Astrocyte (in vitro differentiated cells and primary cell): ENCODE results near the gene EMID1. TPM values are rescaled to one million over a fixed set of nuclear protein-coding genes. Genes with fewer than 3 reads are reported as not detected.

Experiments
- DNase-seq: peaks from one replicate; pipeline ENCODE4 v3.0.0-alpha.2; 2010; ENCODE audit warnings: low read depth
- FAIRE-seq: peaks from 2 replicates; lab custom pipeline; 2011; peaks lifted over from hg19 to GRCh38; lab: Jason Lieb, UNC
- H2AFZ ChIP-seq: 2 replicates; pipeline ENCODE4 v1.6.0; 2012; ENCODE audit warnings: low read depth, low read length, inconsistent platforms
- H3K27ac ChIP-seq: 2 replicates; pipeline ENCODE4 v1.5.1; 2011; ENCODE audit warnings: low read depth, low read length, inconsistent platforms
- H3K27me3 ChIP-seq: 2 replicates; pipeline ENCODE4 v1.6.0; 2011; ENCODE audit warnings: low read length, inconsistent platforms; ENCODE audit not compliant: insufficient read depth
- H3K36me3 ChIP-seq: 2 replicates; pipeline ENCODE4 v1.5.1; 2011; ENCODE audit warnings: low read length, inconsistent platforms; ENCODE audit not compliant: insufficient read depth
- H3K4me1 ChIP-seq: 2 replicates; pipeline ENCODE4 v1.5.1; 2011; ENCODE audit warnings: low read length, inconsistent platforms; ENCODE audit not compliant: insufficient read depth
- H3K4me2 ChIP-seq: 2 replicates; pipeline ENCODE4 v1.6.0; 2012; ENCODE audit warnings: low read length, inconsistent platforms
- H3K4me3 ChIP-seq: 2 replicates; pipeline ENCODE4 v1.5.1; 2011; ENCODE audit warnings: low read depth, mild to moderate bottlenecking, low read length, inconsistent platforms; ENCODE audit not compliant: insufficient read depth
- H3K79me2 ChIP-seq: 2 replicates; pipeline ENCODE4 v1.6.0; 2012; ENCODE audit warnings: mild to moderate bottlenecking, low read length, inconsistent platforms; ENCODE audit not compliant: insufficient read depth
- H3K9ac ChIP-seq: 2 replicates; pipeline ENCODE4 v1.6.0; 2012; ENCODE audit warnings: mild to moderate bottlenecking, low read length, inconsistent platforms
- H3K9me3 ChIP-seq: 2 replicates; pipeline ENCODE4 v1.5.1; 2012; ENCODE audit warnings: low read depth, mild to moderate bottlenecking, low read length, inconsistent platforms; ENCODE audit not compliant: insufficient read depth
- H4K20me1 ChIP-seq: 2 replicates; pipeline ENCODE4 v1.6.0; 2012; ENCODE audit warnings: low read length, inconsistent platforms; ENCODE audit not compliant: insufficient read depth
- H3K27ac Mint-ChIP-seq: one replicate; pipeline ENCODE4 v1.8.0; 2021; ENCODE audit warnings: mild to moderate bottlenecking, mixed read lengths; ENCODE audit not compliant: unreplicated experiment
- H3K27me3 Mint-ChIP-seq: one replicate; pipeline ENCODE4 v1.8.0; 2021; ENCODE audit warnings: low read depth, mixed read lengths; ENCODE audit not compliant: unreplicated experiment
- H3K36me3 Mint-ChIP-seq: one replicate; pipeline ENCODE4 v1.8.0; 2021; ENCODE audit warnings: low read depth, mixed read lengths; ENCODE audit not compliant: unreplicated experiment
- H3K4me1 Mint-ChIP-seq: one replicate; pipeline ENCODE4 v1.8.0; 2021; ENCODE audit warnings: low read depth, mixed read lengths; ENCODE audit not compliant: unreplicated experiment
- H3K4me3 Mint-ChIP-seq: one replicate; pipeline ENCODE4 v1.8.0; 2021; ENCODE audit warnings: mild to moderate bottlenecking, moderate library complexity, mixed read lengths; ENCODE audit not compliant: unreplicated experiment
- H3K9me3 Mint-ChIP-seq: one replicate; pipeline ENCODE4 v1.8.0; 2021; ENCODE audit warnings: mild to moderate bottlenecking, mixed read lengths; ENCODE audit not compliant: unreplicated experiment
- CTCF ChIP-seq: IDR thresholded peaks from 2 replicates; pipeline ENCODE4 v1.5.1; 2011; ENCODE audit warnings: low read depth, mild to moderate bottlenecking, inconsistent platforms, low read length, moderate library complexity; ENCODE audit not compliant: insufficient read depth
- EZH2 ChIP-seq: IDR thresholded peaks from 2 replicates; pipeline ENCODE4 v1.6.1; 2012; ENCODE audit warnings: mild to moderate bottlenecking, low read length, inconsistent platforms; ENCODE audit not compliant: insufficient read depth
- total RNA-seq: library from RNA; stranded (reverse); gene quantifications from 2 replicates; pipeline ENCODE4 v1.2.1, GENCODE V29; 2021

Gene EMID1
- total RNA-seq, 1 donor from 2014 or later = 0.34 TPM

GRCh38 chr22:29216011-29216872, 10.5 kb downstream of the EMID1 start:
- no peak for FAIRE-seq
- no peak overlapping the region for H3K4me3 Mint-ChIP-seq
- H3K4me1 ChIP-seq = no peaks in the 10 kb centered on the region
- H3K4me1 Mint-ChIP-seq = no peaks in the 10 kb centered on the region
- TF ChIP-seq CTCF (no peak), EZH2 (no peak)
- H2AFZ ChIP-seq = no peak overlapping the region
- peaks cover 1% of the 10 kb centered on the region for H3K27me3 ChIP-seq
- no peak overlapping the region for H3K27ac Mint-ChIP-seq
- H3K36me3 Mint-ChIP-seq = no peaks in the 10 kb centered on the region
- H3K9me3 Mint-ChIP-seq = no peaks in the 10 kb centered on the region
- H3K9me3 ChIP-seq = no peaks in the 10 kb centered on the region
- H3K27me3 Mint-ChIP-seq = peaks cover 50% of the 10 kb centered on the region
- no peak overlapping the region for H3K4me2 ChIP-seq
- no peak for DNase-seq
- no peak overlapping the region for H3K9ac ChIP-seq
- H3K36me3 ChIP-seq = no peaks in the 10 kb centered on the region
- H3K79me2 ChIP-seq = no peaks in the 10 kb centered on the region
- H3K27ac ChIP-seq = no peak overlapping the region
- no peaks in the 10 kb centered on the region for H4K20me1 ChIP-seq
- no peak overlapping the region for H3K4me3 ChIP-seq

GRCh38 chr22:29216873-29217666, 11.4 kb downstream of the EMID1 start:
- Histone ChIP-seq H4K20me1 (no peaks in the 10 kb centered on the region), H2AFZ (no peak overlapping the region), H3K36me3 (no peaks in the 10 kb centered on the region), H3K27ac (no peak overlapping the region), H3K4me1 (no peaks in the 10 kb centered on the region), H3K4me3 (no peak overlapping the region), H3K9ac (no peak overlapping the region), H3K79me2 (no peaks in the 10 kb centered on the region), H3K4me2 (no peak overlapping the region), H3K9me3 (no peaks in the 10 kb centered on the region), H3K27me3 (no peaks in the 10 kb centered on the region)
- Mint-ChIP-seq H3K27me3 (peaks cover 46% of the 10 kb centered on the region), H3K4me3 (no peak overlapping the region), H3K36me3 (no peaks in the 10 kb centered on the region), H3K27ac (no peak overlapping the region), H3K4me1 (no peaks in the 10 kb centered on the region), H3K9me3 (no peaks in the 10 kb centered on the region)
- FAIRE-seq (no peak), DNase-seq (no peak)
- TF ChIP-seq EZH2 (no peak), CTCF (no peak)
